HG03280 (cell line): ENCODE results near the gene CTSD.

Source experiments
- ATAC-seq: cut with Tn5 transposase; IDR thresholded peaks from one replicate; pipeline ENCODE4 v1.9.1; 2021; ENCODE audit warnings: mild to moderate bottlenecking, moderate library complexity; ENCODE audit not compliant: unreplicated experiment

Gene CTSD

DNA sequence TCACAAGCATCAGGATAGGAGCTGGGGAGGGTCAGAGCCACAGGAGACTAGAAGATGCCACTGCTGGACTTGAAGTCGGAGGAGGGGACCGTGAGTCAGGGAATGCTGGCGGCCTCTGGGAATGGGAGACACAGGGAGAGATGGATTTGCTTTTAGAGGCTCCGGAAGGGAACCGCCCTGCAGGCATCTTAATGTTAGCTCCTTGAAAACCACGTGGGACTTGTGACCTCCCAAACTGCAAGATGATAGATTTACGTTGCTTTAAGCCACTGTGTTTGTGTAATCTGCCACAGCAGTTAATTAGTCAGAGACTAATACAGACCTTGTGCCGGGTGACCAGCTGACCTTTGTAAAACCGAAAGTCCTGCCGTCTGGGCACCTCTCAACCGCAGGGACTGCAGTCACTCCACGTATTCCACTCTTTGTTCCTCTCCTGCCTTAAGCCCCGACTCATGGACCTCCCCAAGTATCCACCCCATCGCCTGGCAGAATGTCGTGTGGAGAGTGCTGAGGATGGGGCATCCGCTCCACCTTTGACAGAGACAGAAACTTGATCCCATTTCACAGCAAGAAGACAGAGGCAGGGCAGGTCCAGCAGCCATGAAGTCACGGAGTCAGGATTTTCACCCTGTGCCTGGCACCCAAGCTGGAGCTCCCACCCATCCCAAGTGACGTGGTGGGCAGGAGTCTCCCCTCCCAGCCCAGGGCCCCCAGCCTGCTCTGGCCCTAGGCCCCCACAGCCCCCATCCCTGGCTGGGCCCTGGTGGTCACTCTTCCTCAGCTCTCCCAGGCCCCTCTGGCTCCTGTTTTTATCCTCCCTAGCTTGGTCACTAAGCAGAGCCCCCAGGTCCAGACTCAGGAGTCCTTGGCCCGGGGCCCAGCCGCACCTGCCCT is 19.4 kb upstream of the CTSD start:
- no peak for ATAC-seq

DNA sequence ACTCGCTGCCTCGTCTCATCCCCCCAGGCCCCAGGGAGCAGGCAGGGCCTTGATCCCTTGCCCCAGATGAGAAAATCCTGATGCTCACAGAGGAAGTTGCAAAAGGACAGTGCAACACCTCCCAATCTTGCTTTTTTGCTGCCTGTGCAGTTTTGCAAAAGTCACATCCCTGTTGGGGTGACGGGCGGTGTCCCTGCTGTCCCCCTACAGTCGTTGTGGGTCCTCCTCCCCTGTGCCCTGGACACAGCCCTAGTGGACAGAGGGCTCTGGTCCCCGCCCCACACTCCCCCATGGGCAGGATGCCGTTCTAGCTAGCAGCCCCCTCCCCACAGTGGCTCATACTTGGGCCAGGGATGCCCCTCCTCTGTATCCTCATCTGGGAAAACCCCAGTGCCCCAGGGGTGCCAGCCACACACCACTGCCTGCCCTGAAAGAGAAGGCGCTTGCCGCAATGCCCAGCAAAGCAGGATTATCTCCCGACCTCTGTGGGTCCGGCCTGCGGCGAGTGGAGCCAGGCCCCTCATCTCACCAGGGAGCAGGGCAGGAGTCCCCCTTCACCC is 18.4 kb upstream of the CTSD start:
- no peak for ATAC-seq

DNA sequence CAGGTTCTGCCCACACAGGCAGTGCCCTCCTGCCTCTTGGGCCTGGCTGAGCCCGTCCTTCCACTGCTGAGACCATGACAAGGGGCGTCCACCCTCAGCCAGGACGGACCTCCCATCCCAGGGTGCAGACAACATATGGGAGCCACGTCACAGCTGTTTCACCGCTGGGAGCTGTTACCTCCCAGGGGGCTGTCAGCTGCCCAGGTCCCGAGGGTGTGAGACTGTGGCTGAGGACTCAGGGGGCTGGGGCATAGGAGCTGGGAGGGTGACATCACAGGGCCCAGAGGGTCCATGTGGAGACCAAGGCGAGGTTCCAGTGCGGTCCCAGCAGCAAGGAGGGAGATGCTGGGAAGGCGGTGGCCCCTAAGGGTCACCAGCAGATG is 17.9 kb upstream of the CTSD start:
- ATAC-seq = no peak

DNA sequence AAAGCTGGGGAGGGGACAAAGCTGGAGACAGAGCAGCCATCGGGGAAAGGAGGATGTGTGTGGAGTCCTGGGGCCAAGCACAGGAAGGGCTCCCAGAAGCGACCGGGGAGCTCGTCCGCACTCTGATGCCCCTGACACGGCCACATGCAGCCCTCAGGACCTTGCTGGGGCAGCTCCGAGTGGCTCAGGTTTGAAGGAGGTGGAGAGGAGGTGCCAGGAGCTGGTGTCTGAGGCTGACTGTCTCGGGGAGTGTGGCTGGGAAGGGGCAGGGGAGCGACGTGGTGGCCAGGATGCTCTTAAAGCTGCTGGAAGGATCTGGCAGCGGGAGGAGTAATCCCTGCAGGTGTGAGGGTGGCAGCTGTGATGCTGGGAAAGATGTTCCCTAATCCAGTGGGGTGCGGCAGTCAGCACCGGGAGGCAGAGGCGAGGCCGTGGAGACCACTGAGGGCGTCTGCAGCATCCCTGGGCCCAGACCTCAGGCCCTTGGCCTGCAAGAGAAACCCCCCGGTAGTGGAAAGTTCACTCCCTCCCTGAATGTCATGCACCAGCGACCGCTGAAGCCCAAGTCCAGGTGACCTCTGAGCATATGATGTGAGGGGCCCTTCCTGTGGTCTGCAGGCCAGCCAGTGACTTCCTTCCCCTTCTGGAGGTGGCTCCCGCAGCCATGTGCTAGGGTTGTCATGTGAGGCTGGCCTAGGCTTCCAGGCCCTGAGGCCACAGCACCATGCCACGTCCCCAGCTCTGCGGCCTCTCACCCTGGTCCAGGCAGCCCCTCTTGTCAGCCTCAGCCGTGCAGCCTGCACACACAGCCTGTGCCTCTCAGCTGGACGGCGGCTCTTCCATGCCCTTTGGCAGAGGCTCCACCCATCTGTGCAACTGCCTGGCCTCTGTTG is 17.2 kb upstream of the CTSD start:
- no peak for ATAC-seq

DNA sequence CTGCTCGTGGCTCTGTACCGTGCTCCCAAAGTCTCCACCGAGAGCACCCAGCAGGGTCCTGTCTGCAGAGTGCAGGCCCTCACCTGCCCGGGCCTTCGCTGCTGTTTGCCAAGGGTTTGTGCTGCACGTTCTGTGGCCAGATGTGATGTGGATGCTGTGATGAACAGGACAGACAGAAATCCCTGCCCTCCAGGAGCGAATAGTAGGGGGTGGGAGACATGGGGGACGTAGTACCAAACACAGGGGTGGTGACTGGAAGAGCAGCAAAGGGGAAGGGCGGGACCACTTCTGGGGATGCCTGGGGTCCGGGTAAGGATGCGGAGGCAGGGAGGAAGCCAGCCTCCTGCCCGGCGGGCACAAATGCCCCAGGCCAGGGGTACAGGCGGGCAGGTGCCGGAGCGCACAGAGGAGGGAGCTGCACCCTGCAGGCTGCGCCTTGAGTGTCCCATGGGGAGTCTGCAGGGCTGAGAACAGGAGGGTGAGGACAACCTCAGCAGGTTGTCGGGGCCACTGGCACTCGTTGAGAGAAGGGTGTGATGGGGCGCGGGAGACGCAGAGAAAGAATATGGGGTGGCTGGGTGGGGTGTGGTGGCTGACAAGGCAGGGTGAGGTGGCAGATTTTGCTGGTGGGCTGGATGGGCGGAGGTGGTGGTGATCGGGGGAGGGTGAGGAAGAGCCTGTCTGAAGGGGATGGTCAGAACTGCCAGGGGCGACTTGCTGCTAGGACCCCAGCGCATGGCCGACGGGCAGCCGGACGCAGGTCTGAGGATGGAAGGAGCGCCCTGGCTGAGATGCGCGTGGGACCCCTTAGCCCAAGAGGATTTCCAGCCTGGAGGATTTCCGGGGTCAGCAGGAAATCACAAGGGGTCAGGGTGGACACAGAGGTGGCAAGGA is 16.3 kb upstream of the CTSD start:
- no peak for ATAC-seq

DNA sequence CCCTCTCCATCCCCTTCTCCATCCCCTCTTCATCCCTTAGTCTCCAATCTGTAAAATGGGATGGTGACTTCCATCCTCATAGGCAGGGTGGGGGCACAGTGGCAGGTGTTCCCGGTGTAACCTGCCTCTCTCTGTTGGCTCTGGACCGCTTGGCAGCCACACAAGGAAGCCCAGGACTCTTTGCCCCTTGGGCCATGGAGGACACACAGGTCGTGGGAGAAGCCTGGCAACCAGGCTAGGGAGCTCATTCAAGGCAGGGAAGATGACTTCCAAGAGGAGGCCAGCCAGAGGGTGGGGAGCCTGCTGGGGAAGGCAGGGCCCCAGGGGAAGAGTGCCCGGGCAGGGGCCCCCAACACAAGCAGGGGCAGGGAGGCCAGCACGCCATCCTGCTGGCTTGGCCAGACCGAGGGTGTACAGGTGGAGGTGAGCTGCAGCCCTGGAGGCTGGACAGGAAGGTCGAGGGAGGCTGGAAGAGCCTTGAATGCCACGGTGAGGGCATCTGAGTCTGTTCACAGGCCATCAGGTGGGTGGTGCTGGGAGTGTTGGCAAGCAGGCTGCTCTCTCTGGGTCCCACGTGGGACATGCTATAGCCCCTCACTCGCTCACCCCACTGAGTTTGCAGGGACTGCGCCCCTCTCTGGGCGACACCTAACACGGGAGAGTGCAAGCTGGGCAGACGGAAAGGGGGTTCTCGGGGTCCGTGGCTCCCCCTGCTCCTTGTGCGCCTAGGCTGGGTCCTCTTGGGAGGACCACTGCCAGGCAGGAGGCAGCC is 15.5 kb upstream of the CTSD start:
- no peak for ATAC-seq

DNA sequence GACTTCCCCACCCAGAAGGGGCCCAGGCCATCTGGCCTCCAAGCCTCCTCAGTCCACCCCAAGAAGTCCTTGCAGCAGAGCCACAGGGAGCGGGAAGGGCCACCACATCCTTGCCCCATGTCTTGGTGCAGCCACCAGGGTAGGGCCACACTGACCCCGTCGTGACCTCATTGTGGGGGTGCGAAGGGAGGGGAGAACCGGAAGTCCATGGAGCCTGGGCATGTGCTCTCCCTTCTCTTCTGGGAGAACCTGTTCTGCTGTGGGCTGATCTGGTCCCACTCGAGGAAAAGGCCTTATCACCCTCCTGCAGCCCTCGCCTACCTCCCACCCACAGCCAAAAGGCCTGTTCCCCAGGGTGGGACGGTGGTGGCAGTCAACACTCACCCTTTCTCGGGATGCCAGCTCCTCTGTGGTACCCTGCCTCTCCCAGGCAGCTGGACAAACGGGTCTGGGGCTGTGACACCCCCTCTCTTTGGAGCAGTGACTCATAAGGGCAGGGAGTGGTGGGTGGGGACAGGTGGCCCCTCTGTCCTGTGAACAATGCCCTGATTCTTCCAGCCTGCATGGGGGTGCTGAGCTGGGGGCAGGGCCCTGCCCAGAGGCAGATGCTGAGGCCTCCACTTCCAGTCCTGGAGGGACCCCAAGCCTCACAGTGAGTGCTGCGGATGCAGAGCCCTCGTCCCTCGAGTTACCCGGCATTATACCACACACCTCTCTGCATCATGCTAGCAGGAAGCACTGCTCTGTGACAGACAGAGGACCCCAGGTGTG is 14.6 kb upstream of the CTSD start:
- ATAC-seq = no peak

DNA sequence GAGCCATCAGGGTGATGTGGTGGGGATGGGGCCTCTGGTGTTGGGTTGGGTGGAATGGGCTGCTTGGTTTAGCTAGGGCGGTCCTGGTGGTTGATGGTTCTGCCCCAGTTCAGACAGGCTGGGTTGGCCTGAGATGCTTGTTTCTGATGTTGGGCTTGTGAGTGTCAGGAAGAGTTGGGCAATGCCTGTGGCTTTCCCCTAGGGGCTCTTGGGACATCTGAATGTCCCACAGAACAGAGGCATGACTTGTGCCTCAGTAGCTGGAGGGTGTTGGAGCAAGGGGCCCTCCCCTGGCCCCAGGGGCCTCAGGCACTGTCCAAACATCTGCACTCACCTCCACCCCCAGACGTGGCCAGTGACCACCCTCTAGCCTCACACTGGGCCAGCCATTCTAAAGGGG is 14.0 kb upstream of the CTSD start:
- no peak for ATAC-seq

DNA sequence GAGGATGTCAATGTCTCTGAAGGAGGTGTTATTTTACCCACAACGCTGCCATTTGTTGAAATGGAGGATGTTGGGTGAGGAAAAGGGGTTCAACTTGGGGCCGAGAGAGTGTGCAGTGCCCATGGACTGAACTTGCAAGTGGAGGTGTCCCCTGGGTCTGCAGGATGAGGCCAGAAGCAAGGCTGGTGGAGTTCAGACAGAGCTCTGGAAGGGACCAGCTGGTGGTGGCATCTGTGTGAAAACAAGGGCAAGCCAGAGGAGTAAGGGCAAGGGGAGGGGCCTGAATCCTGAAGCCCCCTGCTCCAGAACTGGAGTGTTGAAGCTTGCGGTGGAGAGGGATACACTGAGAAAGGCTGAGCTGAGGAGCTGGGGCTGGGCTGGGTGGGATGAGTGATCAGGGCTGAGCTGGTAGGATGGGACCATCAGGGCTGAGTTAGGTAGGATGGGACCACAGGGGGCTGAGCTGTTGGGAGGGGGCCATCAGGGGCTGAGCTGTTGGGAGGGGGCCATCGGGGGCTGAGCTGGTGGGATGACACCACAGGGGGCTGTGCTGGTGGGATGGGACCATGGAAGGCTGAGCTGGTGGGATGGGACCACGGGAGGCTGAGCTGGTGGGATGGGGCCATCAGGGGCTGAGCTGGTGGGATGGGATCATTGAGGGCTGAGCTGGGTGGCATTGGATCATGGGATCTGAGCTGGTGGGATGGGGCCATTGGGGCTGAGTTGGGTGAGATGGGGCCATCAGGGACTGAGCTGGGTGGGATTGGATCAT is 13.4 kb upstream of the CTSD start:
- ATAC-seq = no peak

DNA sequence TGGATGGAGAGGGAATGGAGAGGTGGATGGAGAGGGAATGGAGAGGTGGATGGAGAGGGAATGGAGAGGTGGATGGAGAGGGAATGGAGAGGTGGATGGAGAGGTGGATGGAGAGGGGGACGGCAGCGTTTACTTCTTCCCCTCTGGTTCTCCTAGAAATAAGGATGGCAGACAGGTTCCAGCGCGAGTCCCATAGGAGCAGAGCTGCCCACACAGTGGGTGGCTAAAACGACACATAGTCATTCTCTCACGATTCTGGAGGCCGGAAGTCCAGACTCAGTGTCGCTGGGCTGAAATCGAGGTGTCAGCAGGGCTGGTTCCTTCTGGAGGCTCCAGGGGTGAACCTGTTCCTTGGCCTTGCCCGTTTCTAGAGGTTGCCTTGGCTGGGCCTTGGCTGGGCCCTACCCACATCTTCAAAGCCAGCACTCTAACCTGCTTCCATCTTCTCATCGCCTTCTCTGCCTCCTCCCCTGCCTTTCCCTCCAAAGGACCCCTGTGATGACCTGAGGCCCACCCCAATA is 12.7 kb upstream of the CTSD start:
- ATAC-seq = no peak

DNA sequence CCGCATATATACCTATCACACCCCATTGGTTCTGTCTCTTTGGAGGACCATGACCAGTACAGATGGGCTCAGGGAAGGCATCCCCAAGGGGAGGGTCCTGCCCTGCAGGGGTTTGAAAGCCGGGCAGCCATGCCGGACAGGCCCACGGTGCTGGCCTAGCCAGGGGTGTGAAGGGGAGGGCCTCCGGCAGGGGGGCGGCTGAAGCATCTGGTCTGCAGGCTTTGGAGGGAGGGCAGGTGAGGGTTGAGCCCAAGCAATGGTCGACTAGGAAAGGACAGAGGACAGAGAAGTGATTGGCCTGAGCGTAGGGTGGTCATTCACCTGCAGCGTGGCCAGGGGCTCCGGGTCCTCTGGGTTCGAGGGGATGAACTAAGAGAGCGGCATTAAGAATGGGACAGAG is 11.2 kb upstream of the CTSD start:
- ATAC-seq = no peak

DNA sequence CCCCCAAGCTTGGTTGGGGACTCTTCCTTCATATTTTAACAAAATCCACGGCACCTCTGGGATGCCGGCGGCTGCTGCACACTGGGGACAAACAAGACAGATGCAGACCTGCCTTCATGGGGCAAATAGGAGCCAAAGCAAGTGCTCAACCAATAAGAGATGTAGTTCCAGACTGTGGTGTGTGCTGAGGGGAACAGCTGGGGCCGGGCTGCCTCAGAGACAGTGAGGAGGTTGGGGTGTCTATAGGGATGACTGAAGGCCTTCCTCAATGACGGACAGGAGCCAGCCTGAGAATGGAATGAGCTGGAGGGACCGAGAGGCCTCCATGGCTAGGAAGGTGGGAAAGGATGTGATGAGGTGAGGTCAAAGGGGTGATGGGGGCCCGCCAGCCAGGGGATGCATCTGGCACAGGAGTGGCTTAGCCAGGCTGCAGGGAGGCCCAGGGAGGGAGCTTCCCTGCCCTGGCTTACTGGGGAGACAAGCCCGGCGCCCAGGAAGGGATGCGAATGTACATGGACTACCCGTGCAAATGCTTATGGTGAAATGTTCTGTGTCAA is 10.3 kb upstream of the CTSD start:
- ATAC-seq = no peak

DNA sequence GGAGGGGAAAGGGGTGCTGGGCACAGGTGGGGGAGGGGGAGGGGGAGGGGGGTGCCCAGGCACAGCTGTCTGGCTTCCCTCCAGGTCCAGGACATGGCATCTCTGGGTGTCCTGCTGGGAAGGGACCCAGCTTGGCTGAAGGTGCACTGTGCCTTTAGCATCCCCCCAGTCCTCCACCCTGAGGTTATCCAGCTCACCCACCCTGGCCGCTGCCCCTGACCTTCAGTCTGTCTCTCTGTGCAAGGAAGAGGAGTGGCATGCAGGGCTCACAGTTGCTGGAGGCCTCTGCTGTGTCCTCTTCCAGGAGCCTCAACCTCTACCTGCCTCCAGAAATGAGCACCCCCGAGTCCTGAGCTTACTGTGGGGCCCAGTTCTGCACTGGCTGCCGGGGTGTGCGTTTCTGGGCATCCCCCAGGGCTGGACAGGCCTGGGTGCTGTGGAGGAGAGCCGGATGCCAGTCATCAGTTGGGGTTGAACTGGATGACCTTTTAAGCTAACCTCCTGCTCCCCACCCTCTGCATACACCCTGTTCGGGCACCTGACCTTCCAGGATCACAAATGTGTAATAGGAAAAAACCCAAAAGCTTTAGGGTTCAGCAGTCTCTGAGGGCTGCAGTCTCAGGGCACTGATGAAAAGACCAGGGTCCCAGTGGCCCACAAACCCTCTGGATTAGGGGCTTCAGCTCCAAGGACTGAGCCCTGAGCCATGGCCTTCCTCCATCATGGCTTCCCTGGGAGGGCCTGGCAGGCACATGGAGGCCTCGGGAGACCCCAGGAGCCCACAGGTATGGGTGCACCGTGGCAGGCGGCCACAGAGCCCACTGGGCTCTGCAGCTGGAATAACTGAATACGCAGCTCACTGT is 9.6 kb upstream of the CTSD start:
- no peak for ATAC-seq

DNA sequence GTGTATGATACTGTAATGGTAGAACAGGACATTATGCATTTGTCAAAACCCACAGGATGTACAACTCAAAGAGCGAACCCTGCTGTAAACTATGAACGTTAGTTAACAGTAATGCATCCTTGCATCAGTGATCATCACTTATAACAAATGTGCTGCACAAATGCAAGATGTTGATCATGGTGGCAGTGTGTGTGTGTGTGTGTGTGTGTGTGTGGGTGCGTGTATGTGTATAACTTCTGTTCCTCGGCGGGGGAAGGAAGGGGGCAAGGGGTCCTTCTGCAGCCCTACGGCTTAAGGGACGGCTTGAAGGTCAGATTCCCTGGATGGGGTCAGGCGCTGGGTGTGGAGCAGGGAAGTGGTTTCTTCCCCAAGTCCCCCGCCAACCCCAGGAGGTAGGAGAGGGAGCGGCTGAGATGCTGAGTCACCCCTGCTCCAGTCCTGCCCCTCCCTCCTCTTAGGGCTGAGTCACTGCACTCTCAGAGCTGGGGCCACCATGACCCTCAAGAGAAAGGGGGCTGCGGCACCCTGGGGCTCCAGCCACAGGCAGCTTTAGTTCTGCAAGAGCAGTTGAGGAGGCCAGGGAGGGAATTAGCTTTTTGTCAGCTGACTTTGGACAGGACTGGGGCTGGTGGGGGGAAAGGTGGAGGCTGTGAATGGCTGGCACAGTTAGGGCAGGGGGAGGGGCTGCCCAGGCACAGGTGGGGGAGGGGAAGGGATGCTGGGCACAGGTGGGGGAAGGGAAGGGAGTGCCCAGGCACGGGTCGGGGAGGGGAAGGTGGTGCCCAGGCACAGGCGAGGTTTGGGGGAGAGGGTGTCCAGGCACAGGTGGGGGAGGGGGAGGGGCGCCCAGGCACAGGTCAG is 8.8 kb upstream of the CTSD start:
- no peak for ATAC-seq

DNA sequence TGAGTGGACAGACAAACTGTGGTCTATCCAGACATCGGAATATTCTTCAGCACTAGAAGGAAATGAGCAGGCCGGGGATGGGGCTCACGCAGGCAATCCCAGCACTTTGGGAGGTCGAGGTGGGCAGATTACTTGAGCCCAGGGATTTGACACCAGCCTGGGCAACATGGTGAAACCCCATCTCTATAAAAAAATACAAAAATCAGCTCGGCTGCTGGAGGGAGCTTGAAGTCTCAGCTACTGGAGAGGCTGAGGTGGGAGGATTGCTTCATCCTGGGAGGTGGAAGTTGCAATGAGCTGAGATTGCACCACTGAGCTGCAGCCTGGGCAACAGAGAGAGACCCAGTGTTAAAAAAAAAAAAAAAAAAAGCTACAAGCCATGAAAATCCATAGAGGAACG is 8.0 kb upstream of the CTSD start:
- no peak for ATAC-seq

DNA sequence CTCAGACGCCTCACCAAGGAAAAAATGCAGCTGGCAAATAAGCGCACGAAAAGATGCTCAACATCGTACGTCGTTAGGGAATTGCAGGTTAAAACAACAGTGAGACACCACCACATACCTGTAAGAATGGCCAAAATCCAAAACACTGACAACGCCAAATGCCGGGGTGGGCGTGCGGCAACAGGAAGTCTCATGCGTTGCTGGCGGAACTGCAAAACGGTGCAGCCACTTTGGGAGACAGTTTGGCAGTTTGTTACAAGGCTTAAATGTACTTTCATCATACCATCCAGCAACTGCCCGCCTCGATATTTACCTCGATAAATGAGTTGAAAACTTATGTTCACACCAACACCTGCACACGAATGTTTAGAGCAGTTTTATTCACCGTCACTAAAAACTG is 7.5 kb upstream of the CTSD start:
- no peak for ATAC-seq
